A549 (cell line): ENCODE data around the gene CETN1. TPM values are rescaled to one million over a fixed set of nuclear protein-coding genes. Genes with fewer than 3 reads are reported as not detected.

Experiments
- ATAC-seq, 2 experiments: fragments of 200-7000 bp in 1 of 2; fragments of >200 bp in 1 of 2; cut with Nextera tagmentation in 1 of 2; cut with Tn5 transposase in 1 of 2; 3 replicates each; pipeline versions ENCODE4 v1.8.0 to v1.9.1; 2018 to 2020; ENCODE audit warnings: mild to moderate bottlenecking in 1 of 2, moderate library complexity in 1 of 2
- CTCF ChIA-PET: fragments of 300-600 bp; sonication (Branson Sonifier 250); formaldehyde crosslinking; extraction: SDS; loops from one replicate; lab custom pipeline; 2021; ENCODE audit warnings: antibody characterized with exemption, inconsistent platforms; lab: Yijun Ruan, JAX
- POLR2A ChIA-PET: fragments of 350-600 bp; formaldehyde crosslinking; extraction: SDS; loops from one replicate; lab custom pipeline; 2021; ENCODE audit warnings: antibody characterized with exemption, inconsistent platforms; lab: Yijun Ruan, JAX
- DNase-seq, 2 experiments: peaks; one replicate each; pipeline versions ENCODE4 v3.0.0 to v3.0.0-alpha.2; 2011 to 2016; ENCODE audit warnings: low read depth in 1 of 2, low spot score in 1 of 2
- FAIRE-seq: peaks from 2 replicates; lab custom pipeline; 2011; peaks lifted over from hg19 to GRCh38; lab: Jason Lieb, UNC
- H3K27ac ChIP-seq, 2 experiments: fragments of >200 bp; sonication (Bioruptor Twin); formaldehyde crosslinking; 3 replicates each; pipeline ENCODE4 v1.5.1; 2016 to 2017
- H3K4me1 ChIP-seq: fragments of >200 bp; sonication (Bioruptor Twin); formaldehyde crosslinking; 3 replicates; pipeline ENCODE4 v1.6.1; 2016
- H3K4me2 ChIP-seq: fragments of >200 bp; sonication (Bioruptor Twin); formaldehyde crosslinking; 3 replicates; pipeline ENCODE4 v1.6.1; 2016
- H3K4me3 ChIP-seq: fragments of >200 bp; sonication (Bioruptor Twin); formaldehyde crosslinking; 3 replicates; pipeline ENCODE4 v1.5.1; 2016
- H3K9me3 ChIP-seq: fragments of >200 bp; sonication (Bioruptor Twin); formaldehyde crosslinking; 3 replicates; pipeline ENCODE4 v1.6.1; 2016
- ATOH8 ChIP-seq: fragments of 250-450 bp; sonication (Bioruptor Pico); IDR thresholded peaks from 2 replicates; pipeline ENCODE4 v1.5.0; 2020; ENCODE audit warnings: low read depth, mild to moderate bottlenecking, moderate library complexity
- CBX2 ChIP-seq: fragments of 200-600 bp; sonication (generic); IDR thresholded peaks from 2 replicates; pipeline ENCODE4 v1.6.1; 2016; ENCODE audit warnings: low read depth, mild to moderate bottlenecking, borderline replicate concordance
- CHD2 ChIP-seq: fragments of 150-350 bp; IDR thresholded peaks from 2 replicates; pipeline ENCODE4 v1.6.1; 2014; ENCODE audit warnings: low read length; ENCODE audit not compliant: partially characterized antibody
- ESRRA ChIP-seq: fragments of 150-350 bp; IDR thresholded peaks from 2 replicates; pipeline ENCODE4 v1.6.1; 2014; ENCODE audit warnings: mild to moderate bottlenecking, low read length, borderline replicate concordance
- HEYL ChIP-seq: fragments of 250-450 bp; sonication (Bioruptor Pico); IDR thresholded peaks from 2 replicates; pipeline ENCODE4 v1.8.0; 2021; ENCODE audit warnings: mild to moderate bottlenecking, moderate library complexity
- JUNB ChIP-seq: fragments of >200 bp; sonication (Bioruptor Twin); formaldehyde crosslinking; IDR thresholded peaks from 2 replicates; pipeline ENCODE4 v1.6.1; 2016
- MYC ChIP-seq: IDR thresholded peaks from 2 replicates; pipeline ENCODE4 v1.6.1; 2012; ENCODE audit warnings: mild to moderate bottlenecking, inconsistent platforms, low read length, improper control_type of control experiment, borderline replicate concordance
- NPAS2 ChIP-seq: fragments of 250-450 bp; sonication (Bioruptor Pico); IDR thresholded peaks from 2 replicates; pipeline ENCODE4 v1.8.0; 2022; ENCODE audit warnings: mild to moderate bottlenecking, moderate library complexity, borderline replicate concordance
- PHF8 ChIP-seq: fragments of 200-600 bp; sonication (generic); IDR thresholded peaks from 2 replicates; pipeline ENCODE4 v1.6.1; 2016; ENCODE audit warnings: low read depth, mild to moderate bottlenecking, antibody characterized with exemption, moderate library complexity, borderline replicate concordance
- POLR2AphosphoS2 ChIP-seq: conservative IDR thresholded peaks from 2 replicates; pipeline ENCODE4 v1.6.1; 2012; ENCODE audit warnings: low read length, improper control_type of control experiment, inconsistent platforms
- RAD21 ChIP-seq, 2 experiments: fragments of >200 bp in 1 of 2; sonication (Bioruptor Twin) in 1 of 2; formaldehyde crosslinking in 1 of 2; IDR thresholded peaks in 1 of 2; conservative IDR thresholded peaks in 1 of 2; 2 replicates in 1 of 2; 3 replicates in 1 of 2; pipeline ENCODE4 v1.6.1; 2012 to 2018; ENCODE audit warnings: inconsistent platforms in 1 of 2
- REST ChIP-seq: fragments of 200-600 bp; sonication (generic); IDR thresholded peaks from 2 replicates; pipeline ENCODE4 v1.6.1; 2016; ENCODE audit warnings: antibody characterized with exemption, mild to moderate bottlenecking, moderate library complexity
- RFX5 ChIP-seq: fragments of 450-650 bp; IDR thresholded peaks from 2 replicates; pipeline ENCODE4 v1.7.1; 2014; ENCODE audit warnings: antibody characterized with exemption, mild to moderate bottlenecking, moderate library complexity
- SMC3 ChIP-seq: fragments of >200 bp; sonication (Bioruptor Twin); formaldehyde crosslinking; IDR thresholded peaks from 3 replicates; pipeline ENCODE4 v1.6.1; 2018; ENCODE audit warnings: inconsistent platforms
- SREBF2 ChIP-seq: fragments of 450-650 bp; IDR thresholded peaks from 2 replicates; pipeline ENCODE4 v1.6.1; 2014; ENCODE audit warnings: mild to moderate bottlenecking, moderate library complexity
- TFCP2L1 ChIP-seq: fragments of 250-450 bp; sonication (Bioruptor Pico); IDR thresholded peaks from 2 replicates; pipeline ENCODE4 v1.5.0; 2021; ENCODE audit warnings: mild to moderate bottlenecking
- USF2 ChIP-seq: fragments of 450-650 bp; IDR thresholded peaks from 2 replicates; pipeline ENCODE4 v1.6.1; 2014; ENCODE audit warnings: antibody characterized with exemption
- ZC3H11A ChIP-seq: fragments of 450-650 bp; IDR thresholded peaks from 2 replicates; pipeline ENCODE4 v1.6.1; 2014; ENCODE audit warnings: antibody characterized with exemption, mild to moderate bottlenecking
- ZNF302 ChIP-seq: fragments of 250-450 bp; sonication (Bioruptor Pico); IDR thresholded peaks from 2 replicates; pipeline ENCODE4 v1.9.0; 2021; ENCODE audit warnings: inconsistent platforms, mild to moderate bottlenecking, moderate library complexity
- WGBS: methylation state at CpG from one replicate; pipeline ENCODE4 v1.1.6; 2017; ENCODE audit errors: missing lambda C conversion rate; 5-methylcytosine and 5-hydroxymethylcytosine counted together
- polyA plus RNA-seq, 4 experiments: library from polyadenylated mRNA; depleted of rRNA in 3 of 4; stranded (reverse); fragments of >200 nt; fragmentation: RNase III in 1 of 4; extraction: RNeasy Plus Mini Kit Qiagen cat#74134 plus additional on column Dnase treatment in 1 of 4; gene quantifications; 2 replicates in 3 of 4; 3 replicates in 1 of 4; pipeline ENCODE4 v1.2.3, GENCODE V29; 2011 to 2017

The CETN1 gene
- polyA plus RNA-seq, 2 of the 4 experiments (the other 2 are of a cell fraction): not detected

DNA sequence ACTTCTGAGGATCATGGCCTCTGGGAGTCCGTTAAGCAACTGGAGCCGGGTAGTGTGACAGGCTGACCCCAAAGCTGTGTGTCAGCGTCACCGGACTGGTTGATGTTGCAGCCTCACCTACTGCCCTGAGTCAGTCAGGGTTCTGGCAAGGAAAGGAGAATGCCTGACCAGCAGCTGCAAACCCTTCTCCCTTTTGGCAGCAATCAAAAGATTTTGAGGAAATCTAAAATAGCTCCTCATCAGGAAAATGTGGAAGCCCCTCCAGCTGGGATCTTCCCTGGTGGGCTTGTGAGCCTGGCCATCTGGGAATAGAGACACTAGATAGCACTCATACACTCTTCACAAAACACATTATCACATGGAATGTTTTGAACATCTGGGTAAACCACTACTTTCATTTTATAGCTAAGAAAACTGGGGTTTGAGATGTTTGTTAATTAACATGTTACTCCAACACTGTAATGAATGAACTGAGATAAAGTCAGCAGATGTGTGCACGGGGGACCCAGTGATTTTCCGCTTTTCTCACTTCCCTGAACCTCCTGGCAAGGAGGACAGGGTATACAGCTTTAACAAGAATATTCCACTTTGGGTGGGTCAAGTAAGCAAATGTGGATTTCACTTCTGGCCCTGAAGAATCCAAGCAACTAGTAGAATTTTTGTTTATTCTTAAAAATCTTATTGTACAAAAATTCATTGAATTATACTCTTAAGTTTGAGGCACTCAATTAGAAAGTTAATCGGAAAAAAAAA, 41.3 kb downstream of the CETN1 start:
- Histone ChIP-seq H3K4me1 (no peaks in the 10 kb centered on the region), H3K4me2 (no peak overlapping the region), H3K27ac (no peak overlapping the region), H3K9me3 (no peaks in the 10 kb centered on the region), H3K4me3 (no peak overlapping the region)
- FAIRE-seq (no peak), DNase-seq (no peak), ATAC-seq (no peak)
- CTCF ChIA-PET: interaction anchor here (1.6 kb wide), 1 partner anchor 209 kb away, joined by 7 read pairs; no protein-coding TSS in a partner anchor
- TF ChIP-seq ZNF302: no peak
- no peak for TF ChIP-seq RAD21 (conservative IDR thresholded peaks at IDR 0.05 in 1 of 2, IDR thresholded peaks at IDR 0.05 in 1 of 2)
- no peak for TF ChIP-seq ATOH8
- no peak for TF ChIP-seq POLR2AphosphoS2
- TF ChIP-seq ESRRA: no peak
- no peak for TF ChIP-seq REST
- no peak for TF ChIP-seq NPAS2 (CRISPR knock-in tag)
- no peak for TF ChIP-seq PHF8
- TF ChIP-seq, all 56 proteins: peak for 0
- WGBS: 28% methylated on average over 7 of the region's 7 CpGs
- POLR2A ChIA-PET: no interaction called here

- no peak for TF ChIP-seq HEYL (CRISPR knock-in tag)
- no peak for TF ChIP-seq CBX2
- TF ChIP-seq CHD2: no peak
- no peak for TF ChIP-seq RFX5
- no peak for TF ChIP-seq SMC3
- TF ChIP-seq REST: no peak
- no peak for TF ChIP-seq USF2
- no peak for TF ChIP-seq ZC3H11A
- no peak for TF ChIP-seq JUNB
- no peak for TF ChIP-seq SREBF2
- TF ChIP-seq ZNF302: no peak
- no peak for TF ChIP-seq MYC
- TF ChIP-seq TFCP2L1: no peak
- FAIRE-seq: no peak
- Histone ChIP-seq H3K4me3 (no peak overlapping the region), H3K9me3 (no peaks in the 10 kb centered on the region), H3K4me2 (no peak overlapping the region), H3K27ac (no peak overlapping the region), H3K4me1 (no peaks in the 10 kb centered on the region)
- ATAC-seq: no peak
- DNase-seq: no peak
- POLR2A ChIA-PET: no interaction called here
- 51% methylated on average over 6 of the region's 6 CpGs for WGBS
- CTCF ChIA-PET: interaction anchor here (7.7 kb wide), 1 partner anchor 209 kb away, joined by 94 read pairs; no protein-coding TSS in a partner anchor
Measured at GRCh38 chr18:622289-622688, 42.1 kb downstream of the CETN1 start.
